Omental fat pad (tissue), 4 donors: ENCODE results near the gene TTC28. TPM values are rescaled to one million over a fixed set of nuclear protein-coding genes. Genes with fewer than 3 reads are reported as not detected.

Experiments
- ATAC-seq: fragments of 150-250 bp; one replicate; pipeline ENCODE4 v1.9.1; 2016; ENCODE audit warnings: mild to moderate bottlenecking, moderate library complexity; ENCODE audit not compliant: low FRiP score
- DNase-seq: peaks from one replicate; pipeline ENCODE4 v3.0.0-alpha.2; 2019; ENCODE audit warnings: low spot score
- CTCF ChIP-seq, 3 donors: fragments of 450-650 bp; IDR thresholded peaks; one replicate each; pipeline ENCODE4 v1.5.1; 2016 to 2017; ENCODE audit warnings: antibody characterized with exemption in 3 of 3, mild to moderate bottlenecking in 3 of 3, moderate library complexity in 2 of 3
- total RNA-seq, 4 donors: library from RNA; depleted of rRNA; stranded (reverse); fragments of >200 nt; gene quantifications; one replicate each; pipeline ENCODE4 v1.1.0, GENCODE V29; 2016

Gene TTC28
- total RNA-seq, 4 donors from 2014 or later = 28.6 to 103 (median 50.6) TPM

GRCh38 chr22:28425211-28425610 lies 254.4 kb downstream of the TTC28 start:
- ATAC-seq = no peak
- TF ChIP-seq CTCF (IDR thresholded peaks at IDR 0.05) = no peak
- no peak for DNase-seq

- TF ChIP-seq CTCF (IDR thresholded peaks at IDR 0.05) = no peak
- no peak for ATAC-seq
- no peak for DNase-seq
Measured at GRCh38 chr22:28424427-28425080, 255.1 kb downstream of the TTC28 start.

GRCh38 chr22:28419919-28420318 lies 259.7 kb downstream of the TTC28 start:
- DNase-seq (no peak), ATAC-seq (no peak)
- no peak for TF ChIP-seq CTCF (IDR thresholded peaks at IDR 0.05)

GRCh38 chr22:28418008-28418407 lies 261.6 kb downstream of the TTC28 start:
- DNase-seq (no peak), ATAC-seq (no peak)
- no peak for TF ChIP-seq CTCF (IDR thresholded peaks at IDR 0.05)

- ATAC-seq (no peak), DNase-seq (no peak)
- no peak for TF ChIP-seq CTCF (IDR thresholded peaks at IDR 0.05)
Measured at GRCh38 chr22:28417431-28417830, 262.2 kb downstream of the TTC28 start.

- no peak for DNase-seq
- ATAC-seq = no peak
- TF ChIP-seq CTCF (IDR thresholded peaks at IDR 0.05) = no peak
Measured at GRCh38 chr22:28414913-28415312, 264.7 kb downstream of the TTC28 start.

- ATAC-seq (no peak), DNase-seq (no peak)
- no peak for TF ChIP-seq CTCF (IDR thresholded peaks at IDR 0.05)
Measured at GRCh38 chr22:28413612-28414399, 265.8 kb downstream of the TTC28 start.
